Right lobe of liver (tissue), 6 donors: ENCODE results near the gene TH. TPM values are rescaled to one million over a fixed set of nuclear protein-coding genes. Genes with fewer than 3 reads are reported as not detected.

ENCODE experiments used
- ATAC-seq, 4 donors: fragments of 200-7000 bp; cut with Tn5 transposase; one replicate each; pipeline ENCODE4 v1.9.1; 2020; ENCODE audit warnings: mild to moderate bottlenecking in 4 of 4, moderate library complexity in 4 of 4
- DNase-seq, 3 donors: peaks; one replicate each; pipeline ENCODE4 v3.0.0-alpha.2; 2020
- H3K27ac ChIP-seq, 3 donors: fragments of 200-600 bp; one replicate each; pipeline ENCODE4 v1.8.0; 2022
- H3K27me3 ChIP-seq, 2 donors: fragments of 200-600 bp; one replicate each; pipeline ENCODE4 v1.8.0; 2022
- H3K36me3 ChIP-seq, 4 donors: fragments of 200-600 bp; sonication (generic) in 1 of 4; one replicate each; pipeline versions ENCODE4 v1.5.1 to v1.8.0; 2017 to 2022; ENCODE audit warnings: control low read depth in 1 of 4
- H3K4me1 ChIP-seq, 4 donors: fragments of 200-600 bp; sonication (generic) in 1 of 4; one replicate each; pipeline versions ENCODE4 v1.5.1 to v1.8.0; 2017 to 2022; ENCODE audit warnings: control low read depth in 1 of 4
- H3K4me3 ChIP-seq, 3 donors: fragments of 200-600 bp; one replicate each; pipeline ENCODE4 v1.8.0; 2022
- H3K9me3 ChIP-seq, 4 donors: fragments of 200-600 bp; sonication (generic) in 1 of 4; one replicate each; pipeline versions ENCODE4 v1.5.1 to v1.8.0; 2017 to 2022; ENCODE audit warnings: control low read depth in 1 of 4
- POLR2A ChIP-seq: fragments of 450-650 bp; IDR thresholded peaks from one replicate; pipeline ENCODE4 v1.6.1; 2017; ENCODE audit warnings: antibody characterized with exemption, mild to moderate bottlenecking
- WGBS: methylation state at CpG from one replicate; pipeline ENCODE4 v1.1.6; 2018; ENCODE audit warnings: low coverage, low lambda C conversion rate; ENCODE audit not compliant: insufficient coverage; ENCODE audit errors: missing lambda C conversion rate; 5-methylcytosine and 5-hydroxymethylcytosine counted together
- intact Hi-C, 2 donors: fragments of 100-400 bp; cut with DNase I; formaldehyde crosslinking; loops; one replicate each; pipeline versions ENCODE4 v1.11.2 to v1.14.1; 2022
- total RNA-seq, 6 experiments: library from RNA; depleted of rRNA in 2 of 6; stranded (reverse); fragments of >200 nt in 2 of 6; fragmentation: NEBNext Ultra II Directional in 3 of 6; extraction: Animal tissue kit (Norgen Biotek cat#: 25700) in 3 of 6; gene quantifications; one replicate each; pipeline versions ENCODE4 v1.1.0 to v1.2.4, GENCODE V29; 2016 to 2023
- TF ChIP-seq, protein P1 (sequence below), 4 donors: fragments of 200-600 bp in 3 of 4; fragments of 450-650 bp in 1 of 4; IDR thresholded peaks; one replicate each; pipeline versions ENCODE4 v1.5.1 to v1.8.0; 2016 to 2022; ENCODE audit warnings: antibody characterized with exemption in 4 of 4, mild to moderate bottlenecking in 2 of 4
- donor health status: DM: no; HTN: yes; CAD: no.
- donor health status: DM: no; HTN: no; CAD: no.
- donor health status: DM: no; HTN: no; CAD: no.
- donor health status: DM: no; HTN: yes; CAD: no.
- donor health status: DM: no; HTN: yes; CAD: no.

The TH gene
- total RNA-seq, 6 experiments from 2014 or later, result 0.51 to 0.64 TPM; not detected in 4

DNA sequence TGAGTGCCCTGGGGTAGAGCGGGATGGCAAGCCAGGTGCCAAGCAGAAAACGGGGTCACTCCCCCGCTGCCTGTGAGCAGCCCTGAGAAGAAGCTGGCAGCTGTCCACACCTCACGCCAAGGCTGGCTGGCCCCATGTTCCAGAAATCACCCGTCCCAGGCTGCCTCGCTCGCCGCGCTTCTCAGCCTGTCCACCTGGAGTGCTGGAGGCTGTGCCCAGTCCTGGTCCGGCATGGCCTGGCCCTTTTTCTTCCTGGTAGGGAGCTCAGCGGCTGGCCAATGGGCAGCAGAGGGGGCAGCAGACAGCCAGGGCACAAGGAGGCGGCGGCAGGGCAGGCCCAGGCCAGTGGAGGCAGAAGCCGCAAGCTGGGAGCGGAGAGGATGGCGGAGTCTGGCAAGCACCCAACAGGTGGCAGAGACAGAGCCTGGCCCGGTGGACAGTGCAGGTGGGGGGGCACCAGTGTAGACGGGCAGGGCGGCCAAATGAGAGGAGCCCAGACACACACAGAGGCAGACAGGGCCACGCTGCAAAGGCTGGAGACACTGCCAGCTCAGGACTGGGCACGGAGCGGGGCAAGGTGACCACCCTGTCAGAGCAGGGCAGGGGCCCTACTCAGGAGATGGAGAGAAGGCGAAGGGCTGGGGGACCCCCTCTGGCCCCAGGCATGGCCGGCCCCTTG, 37.2 kb upstream of the TH start:
- TF ChIP-seq, protein P1, sequence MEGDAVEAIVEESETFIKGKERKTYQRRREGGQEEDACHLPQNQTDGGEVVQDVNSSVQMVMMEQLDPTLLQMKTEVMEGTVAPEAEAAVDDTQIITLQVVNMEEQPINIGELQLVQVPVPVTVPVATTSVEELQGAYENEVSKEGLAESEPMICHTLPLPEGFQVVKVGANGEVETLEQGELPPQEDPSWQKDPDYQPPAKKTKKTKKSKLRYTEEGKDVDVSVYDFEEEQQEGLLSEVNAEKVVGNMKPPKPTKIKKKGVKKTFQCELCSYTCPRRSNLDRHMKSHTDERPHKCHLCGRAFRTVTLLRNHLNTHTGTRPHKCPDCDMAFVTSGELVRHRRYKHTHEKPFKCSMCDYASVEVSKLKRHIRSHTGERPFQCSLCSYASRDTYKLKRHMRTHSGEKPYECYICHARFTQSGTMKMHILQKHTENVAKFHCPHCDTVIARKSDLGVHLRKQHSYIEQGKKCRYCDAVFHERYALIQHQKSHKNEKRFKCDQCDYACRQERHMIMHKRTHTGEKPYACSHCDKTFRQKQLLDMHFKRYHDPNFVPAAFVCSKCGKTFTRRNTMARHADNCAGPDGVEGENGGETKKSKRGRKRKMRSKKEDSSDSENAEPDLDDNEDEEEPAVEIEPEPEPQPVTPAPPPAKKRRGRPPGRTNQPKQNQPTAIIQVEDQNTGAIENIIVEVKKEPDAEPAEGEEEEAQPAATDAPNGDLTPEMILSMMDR (IDR thresholded peaks at IDR 0.05), result no peak
- TF ChIP-seq POLR2A, result no peak
- no peak overlapping the region for H3K27ac ChIP-seq
- 87% methylated on average over 9 of the region's 24 CpGs for WGBS

DNA sequence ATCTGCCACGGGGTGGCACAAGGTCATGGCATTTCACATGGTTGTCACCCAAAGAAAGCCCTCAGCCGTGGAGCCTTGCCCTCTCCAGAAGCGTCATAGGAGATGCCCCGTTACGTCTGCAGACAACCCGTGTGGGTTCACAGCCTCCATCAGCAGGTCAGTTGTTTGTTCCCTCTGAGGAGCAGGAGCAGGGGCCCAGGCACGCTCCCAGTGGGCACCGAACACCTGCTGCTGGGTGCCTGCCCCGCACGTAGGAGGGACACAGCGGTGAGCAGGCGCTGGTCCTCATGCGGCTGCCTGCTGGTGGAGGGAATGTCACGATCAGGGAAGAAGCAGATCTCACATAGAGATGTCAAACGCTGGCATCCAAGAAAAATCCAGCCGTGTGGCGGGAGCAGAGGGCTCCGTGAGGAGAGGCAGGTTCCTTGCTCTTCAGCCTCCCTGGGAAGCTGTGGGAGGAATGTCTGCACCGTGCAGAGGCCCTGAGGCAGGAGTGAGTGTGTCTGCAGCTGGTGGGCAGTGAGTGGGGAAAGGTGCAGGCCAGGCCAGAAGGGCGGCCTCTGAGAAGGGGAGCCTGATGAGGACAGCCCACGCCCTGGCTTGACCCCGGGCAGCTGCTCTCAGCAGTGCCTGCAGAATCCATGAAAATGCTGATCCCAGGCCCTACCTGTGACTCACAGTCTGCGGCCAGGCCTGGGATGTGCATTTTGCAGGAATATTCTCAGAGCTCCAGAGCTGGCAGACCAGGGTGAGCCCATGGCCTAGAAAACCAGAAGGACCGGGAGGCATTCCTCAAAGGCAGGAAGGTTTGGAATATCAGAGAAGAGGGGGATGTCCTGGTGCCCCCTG, 36.4 kb upstream of the TH start:
- intact Hi-C loops, result loop anchor here in 1 of 2 donors (10.0 kb wide), 1 partner anchor 317 kb away; no protein-coding TSS in a partner anchor
- H3K4me1 ChIP-seq, result no peaks in the 10 kb centered on the region
- H3K27me3 ChIP-seq, result no peaks in the 10 kb centered on the region
- WGBS, result 85% methylated on average over 11 of the region's 24 CpGs
- DNase-seq (peak in 1 of 3 donors; percentile 28), ATAC-seq (no peak)
- no peak overlapping the region for H3K27ac ChIP-seq
- no peaks in the 10 kb centered on the region for H3K36me3 ChIP-seq
- no peak overlapping the region for H3K4me3 ChIP-seq
- TF ChIP-seq, protein P1 (IDR thresholded peaks at IDR 0.05), result no peak
- no peak for TF ChIP-seq POLR2A
- no peaks in the 10 kb centered on the region for H3K9me3 ChIP-seq

More for the DNA sequence above, 37.2 kb upstream of the TH start:
- intact Hi-C loops, result loop anchor here in 1 of 2 donors (10.0 kb wide), 1 partner anchor 316 kb away; no protein-coding TSS in a partner anchor
- Histone ChIP-seq H3K27me3 (no peaks in the 10 kb centered on the region), H3K4me1 (no peaks in the 10 kb centered on the region), H3K9me3 (no peaks in the 10 kb centered on the region), H3K4me3 (no peak overlapping the region), H3K36me3 (no peaks in the 10 kb centered on the region)
- ATAC-seq (no peak), DNase-seq (peak; percentile 21 to 56 (median 44))

DNA sequence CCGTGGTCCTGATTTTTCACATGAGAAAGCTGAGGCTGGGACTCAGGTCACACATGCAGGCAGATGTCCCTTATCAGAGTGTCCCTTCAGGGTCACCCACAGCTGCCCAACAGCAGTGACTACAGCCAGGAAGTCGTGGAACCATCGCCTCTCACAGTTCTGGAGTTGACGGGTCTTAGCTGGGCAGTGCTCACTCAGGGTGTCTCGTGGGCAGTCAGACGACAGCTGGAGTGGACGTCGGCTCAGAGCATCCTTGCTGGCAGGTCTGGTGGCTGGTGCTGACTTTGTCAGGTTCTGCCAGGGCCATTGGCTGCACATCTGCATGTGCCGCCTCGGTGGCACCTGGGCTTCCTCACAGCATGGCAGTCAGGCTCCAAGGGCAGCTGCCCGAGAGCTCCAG, 35.6 kb upstream of the TH start:
- H3K27me3 ChIP-seq, result no peaks in the 10 kb centered on the region
- H3K4me1 ChIP-seq, result no peaks in the 10 kb centered on the region
- no peaks in the 10 kb centered on the region for H3K36me3 ChIP-seq
- ATAC-seq (no peak), DNase-seq (peak in 1 of 3 donors; percentile 35)
- TF ChIP-seq, protein P1 (IDR thresholded peaks at IDR 0.05), result no peak
- TF ChIP-seq POLR2A, result no peak
- H3K27ac ChIP-seq, result no peak overlapping the region
- no peaks in the 10 kb centered on the region for H3K9me3 ChIP-seq
- H3K4me3 ChIP-seq, result no peak overlapping the region
- WGBS, result 100% methylated on average over 1 of the region's 11 CpGs
- intact Hi-C loops, result loop anchor here in 1 of 2 donors (10.0 kb wide), 1 partner anchor 318 kb away; no protein-coding TSS in a partner anchor

DNA sequence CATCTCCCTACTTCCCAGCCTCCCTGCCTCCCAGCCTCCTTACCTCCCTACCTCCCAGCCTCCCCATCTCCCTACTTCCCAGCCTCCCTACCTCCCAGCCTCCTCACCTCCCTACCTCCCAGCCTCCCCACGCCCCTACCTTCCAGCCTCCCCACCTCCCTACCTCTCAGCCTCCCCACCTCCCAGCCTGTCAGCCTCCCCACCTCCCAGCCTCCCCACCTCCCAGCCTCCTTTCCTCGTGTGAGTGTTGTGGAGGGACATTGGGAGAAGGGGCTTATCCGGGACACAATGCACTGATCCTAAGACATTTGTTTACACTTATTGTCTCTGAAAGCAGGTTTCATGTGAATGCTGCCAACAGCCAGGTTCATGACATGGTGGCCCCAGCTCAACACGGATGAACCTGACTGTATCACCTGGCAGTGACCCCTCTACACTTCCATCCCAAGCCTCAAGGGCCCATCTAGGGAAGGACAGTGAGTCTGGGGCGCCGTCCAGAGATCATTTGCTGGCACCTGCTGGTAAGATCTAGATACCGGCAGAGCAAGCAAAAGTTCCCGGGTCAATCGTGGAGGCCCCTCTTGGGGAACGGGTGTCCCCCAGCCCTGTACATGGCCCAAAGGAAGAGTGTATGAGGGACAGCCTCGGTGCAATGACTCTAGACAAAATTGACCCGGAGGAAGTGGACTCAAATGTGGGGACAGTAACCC, 34.5 kb upstream of the TH start:
- no peak overlapping the region for H3K27ac ChIP-seq
- 83% methylated on average over 10 of the region's 12 CpGs for WGBS
- no peaks in the 10 kb centered on the region for H3K9me3 ChIP-seq
- no peaks in the 10 kb centered on the region for H3K36me3 ChIP-seq
- no peak for ATAC-seq
- DNase-seq, result peak in 1 of 3 donors; percentile 36
- H3K27me3 ChIP-seq, result no peaks in the 10 kb centered on the region
- H3K4me3 ChIP-seq, result no peak overlapping the region
- intact Hi-C loops, result loop anchor here in 1 of 2 donors (10.0 kb wide), 1 partner anchor 319 kb away; no protein-coding TSS in a partner anchor
- no peaks in the 10 kb centered on the region for H3K4me1 ChIP-seq
- TF ChIP-seq, protein P1 (IDR thresholded peaks at IDR 0.05), result no peak
- TF ChIP-seq POLR2A, result no peak
